ENCODE measurements around the gene CNTN1.

- TF ChIP-seq, protein P1, sequence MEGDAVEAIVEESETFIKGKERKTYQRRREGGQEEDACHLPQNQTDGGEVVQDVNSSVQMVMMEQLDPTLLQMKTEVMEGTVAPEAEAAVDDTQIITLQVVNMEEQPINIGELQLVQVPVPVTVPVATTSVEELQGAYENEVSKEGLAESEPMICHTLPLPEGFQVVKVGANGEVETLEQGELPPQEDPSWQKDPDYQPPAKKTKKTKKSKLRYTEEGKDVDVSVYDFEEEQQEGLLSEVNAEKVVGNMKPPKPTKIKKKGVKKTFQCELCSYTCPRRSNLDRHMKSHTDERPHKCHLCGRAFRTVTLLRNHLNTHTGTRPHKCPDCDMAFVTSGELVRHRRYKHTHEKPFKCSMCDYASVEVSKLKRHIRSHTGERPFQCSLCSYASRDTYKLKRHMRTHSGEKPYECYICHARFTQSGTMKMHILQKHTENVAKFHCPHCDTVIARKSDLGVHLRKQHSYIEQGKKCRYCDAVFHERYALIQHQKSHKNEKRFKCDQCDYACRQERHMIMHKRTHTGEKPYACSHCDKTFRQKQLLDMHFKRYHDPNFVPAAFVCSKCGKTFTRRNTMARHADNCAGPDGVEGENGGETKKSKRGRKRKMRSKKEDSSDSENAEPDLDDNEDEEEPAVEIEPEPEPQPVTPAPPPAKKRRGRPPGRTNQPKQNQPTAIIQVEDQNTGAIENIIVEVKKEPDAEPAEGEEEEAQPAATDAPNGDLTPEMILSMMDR (IDR thresholded peaks at IDR 0.05 in 2 of 3, conservative IDR thresholded peaks at IDR 0.05 in 1 of 3; ENCODE audit: borderline replicate concordance in 1 of 3, insufficient read depth in 1 of 3, low read depth in 2 of 3, low read length in 2 of 3), result no peak
- no peak for TF ChIP-seq MAX (IDR thresholded peaks at IDR 0.05)
- TF ChIP-seq POLR2AphosphoS5 (IDR thresholded peaks at IDR 0.05; ENCODE audit: low read depth, low read length), result no peak
- no peak for TF ChIP-seq EZH2 (IDR thresholded peaks at IDR 0.05)
- TF ChIP-seq EZH2phosphoT487 (IDR thresholded peaks at IDR 0.05; ENCODE audit: borderline replicate concordance), result no peak
- TF ChIP-seq CBX3 (IDR thresholded peaks at IDR 0.05; ENCODE audit: low read depth), result no peak
- TF ChIP-seq RAD21 (IDR thresholded peaks at IDR 0.05; ENCODE audit: low read depth), result no peak
- TF ChIP-seq ZNF274 (IDR thresholded peaks at IDR 0.05; ENCODE audit: low read depth, low read length), result no peak
- no peak for TF ChIP-seq YY1 (IDR thresholded peaks at IDR 0.05; ENCODE audit: extremely low read depth, insufficient replicate concordance, low read depth, low read length)
- TF ChIP-seq, protein P2, sequence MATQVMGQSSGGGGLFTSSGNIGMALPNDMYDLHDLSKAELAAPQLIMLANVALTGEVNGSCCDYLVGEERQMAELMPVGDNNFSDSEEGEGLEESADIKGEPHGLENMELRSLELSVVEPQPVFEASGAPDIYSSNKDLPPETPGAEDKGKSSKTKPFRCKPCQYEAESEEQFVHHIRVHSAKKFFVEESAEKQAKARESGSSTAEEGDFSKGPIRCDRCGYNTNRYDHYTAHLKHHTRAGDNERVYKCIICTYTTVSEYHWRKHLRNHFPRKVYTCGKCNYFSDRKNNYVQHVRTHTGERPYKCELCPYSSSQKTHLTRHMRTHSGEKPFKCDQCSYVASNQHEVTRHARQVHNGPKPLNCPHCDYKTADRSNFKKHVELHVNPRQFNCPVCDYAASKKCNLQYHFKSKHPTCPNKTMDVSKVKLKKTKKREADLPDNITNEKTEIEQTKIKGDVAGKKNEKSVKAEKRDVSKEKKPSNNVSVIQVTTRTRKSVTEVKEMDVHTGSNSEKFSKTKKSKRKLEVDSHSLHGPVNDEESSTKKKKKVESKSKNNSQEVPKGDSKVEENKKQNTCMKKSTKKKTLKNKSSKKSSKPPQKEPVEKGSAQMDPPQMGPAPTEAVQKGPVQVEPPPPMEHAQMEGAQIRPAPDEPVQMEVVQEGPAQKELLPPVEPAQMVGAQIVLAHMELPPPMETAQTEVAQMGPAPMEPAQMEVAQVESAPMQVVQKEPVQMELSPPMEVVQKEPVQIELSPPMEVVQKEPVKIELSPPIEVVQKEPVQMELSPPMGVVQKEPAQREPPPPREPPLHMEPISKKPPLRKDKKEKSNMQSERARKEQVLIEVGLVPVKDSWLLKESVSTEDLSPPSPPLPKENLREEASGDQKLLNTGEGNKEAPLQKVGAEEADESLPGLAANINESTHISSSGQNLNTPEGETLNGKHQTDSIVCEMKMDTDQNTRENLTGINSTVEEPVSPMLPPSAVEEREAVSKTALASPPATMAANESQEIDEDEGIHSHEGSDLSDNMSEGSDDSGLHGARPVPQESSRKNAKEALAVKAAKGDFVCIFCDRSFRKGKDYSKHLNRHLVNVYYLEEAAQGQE (IDR thresholded peaks at IDR 0.05; ENCODE audit: low read depth), result no peak
- no peak for TF ChIP-seq SIN3A (IDR thresholded peaks at IDR 0.05; ENCODE audit: low read depth)
- TF ChIP-seq EGR1 (IDR thresholded peaks at IDR 0.05; ENCODE audit: low read depth), result no peak
- TF ChIP-seq POLR2A (IDR thresholded peaks at IDR 0.05; ENCODE audit: borderline replicate concordance, extremely low read depth, insufficient read depth, insufficient read length), result no peak
Measured at GRCh38 chr12:40752011-40752410, 59.8 kb downstream of the CNTN1 start.

All from HCT116 (cell line).